Measurements from ENCODE around the gene XDH.

Gene XDH

GRCh38 chr2:31433541-31433940, 19.0 kb upstream of the XDH start:
- H3K9me2 ChIP-seq (replicated peaks; ENCODE audit: insufficient read depth, low read length), result no peaks in the 10 kb centered on the region
- no peaks in the 10 kb centered on the region for H3K79me2 ChIP-seq (ENCODE audit: insufficient read depth, low read length)
- no peaks in the 10 kb centered on the region for H3K36me3 ChIP-seq (ENCODE audit: low read length)
- H3K27ac ChIP-seq (ENCODE audit: low read depth, low read length), result no peak overlapping the region
- H3K4me2 ChIP-seq (ENCODE audit: low read depth, low read length, poor library complexity, severe bottlenecking), result no peak overlapping the region
- H3K9me3 ChIP-seq (ENCODE audit: insufficient read depth, low read length), result no peaks in the 10 kb centered on the region
- no peak overlapping the region for H2AFZ ChIP-seq (ENCODE audit: low read depth, low read length, severe bottlenecking)
- H3K4me3 ChIP-seq (ENCODE audit: insufficient read depth, low read length, poor library complexity, severe bottlenecking), result no peak overlapping the region
- no peaks in the 10 kb centered on the region for H3F3A ChIP-seq (ENCODE audit: insufficient read depth)
- no peak for TF ChIP-seq CTCF (IDR thresholded peaks at IDR 0.05; ENCODE audit: insufficient read depth, low read length, poor library complexity, severe bottlenecking)
- TF ChIP-seq EZH2phosphoT487 (conservative IDR thresholded peaks at IDR 0.05; ENCODE audit: low read length), result no peak
- H3K27me3 ChIP-seq (ENCODE audit: low read length), result no peaks in the 10 kb centered on the region
- no peaks in the 10 kb centered on the region for H4K20me1 ChIP-seq (ENCODE audit: low read depth, low read length)
- no peak overlapping the region for H3K9ac ChIP-seq (ENCODE audit: low read length)

- no peaks in the 10 kb centered on the region for H3K79me2 ChIP-seq (ENCODE audit: insufficient read depth, low read length)
- no peaks in the 10 kb centered on the region for H3K9me2 ChIP-seq (replicated peaks; ENCODE audit: insufficient read depth, low read length)
- TF ChIP-seq CTCF (IDR thresholded peaks at IDR 0.05; ENCODE audit: insufficient read depth, low read length, poor library complexity, severe bottlenecking), result no peak
- TF ChIP-seq EZH2phosphoT487 (conservative IDR thresholded peaks at IDR 0.05; ENCODE audit: low read length), result no peak
- no peaks in the 10 kb centered on the region for H3K9me3 ChIP-seq (ENCODE audit: insufficient read depth, low read length)
- H3F3A ChIP-seq (ENCODE audit: insufficient read depth), result no peaks in the 10 kb centered on the region
- no peaks in the 10 kb centered on the region for H3K27me3 ChIP-seq (ENCODE audit: low read length)
- H3K9ac ChIP-seq (ENCODE audit: low read length), result no peak overlapping the region
- no peak overlapping the region for H3K4me3 ChIP-seq (ENCODE audit: insufficient read depth, low read length, poor library complexity, severe bottlenecking)
- H3K27ac ChIP-seq (ENCODE audit: low read depth, low read length), result no peak overlapping the region
- H2AFZ ChIP-seq (ENCODE audit: low read depth, low read length, severe bottlenecking), result no peak overlapping the region
- H3K4me2 ChIP-seq (ENCODE audit: low read depth, low read length, poor library complexity, severe bottlenecking), result no peak overlapping the region
- H4K20me1 ChIP-seq (ENCODE audit: low read depth, low read length), result no peaks in the 10 kb centered on the region
- no peaks in the 10 kb centered on the region for H3K36me3 ChIP-seq (ENCODE audit: low read length)
Observed at GRCh38 chr2:31430439-31431165, 16.1 kb upstream of the XDH start.

GRCh38 chr2:31429759-31430438, 15.4 kb upstream of the XDH start:
- Histone ChIP-seq H2AFZ (ENCODE audit: low read depth, low read length, severe bottlenecking) (no peak overlapping the region), H3K36me3 (ENCODE audit: low read length) (no peaks in the 10 kb centered on the region), H3K4me3 (ENCODE audit: insufficient read depth, low read length, poor library complexity, severe bottlenecking) (no peak overlapping the region), H3K9me2 (replicated peaks; ENCODE audit: insufficient read depth, low read length) (no peaks in the 10 kb centered on the region), H3K9me3 (ENCODE audit: insufficient read depth, low read length) (no peaks in the 10 kb centered on the region), H4K20me1 (ENCODE audit: low read depth, low read length) (no peaks in the 10 kb centered on the region), H3K79me2 (ENCODE audit: insufficient read depth, low read length) (no peaks in the 10 kb centered on the region), H3K4me2 (ENCODE audit: low read depth, low read length, poor library complexity, severe bottlenecking) (no peak overlapping the region), H3K27ac (ENCODE audit: low read depth, low read length) (no peak overlapping the region), H3K9ac (ENCODE audit: low read length) (no peak overlapping the region), H3F3A (ENCODE audit: insufficient read depth) (no peaks in the 10 kb centered on the region), H3K27me3 (ENCODE audit: low read length) (no peaks in the 10 kb centered on the region)
- TF ChIP-seq EZH2phosphoT487 (conservative IDR thresholded peaks at IDR 0.05; ENCODE audit: low read length) (no peak), CTCF (IDR thresholded peaks at IDR 0.05; ENCODE audit: insufficient read depth, low read length, poor library complexity, severe bottlenecking) (no peak)
